Stimulated activated CD4-positive, alpha-beta T cell treated with anti-CD3 and anti-CD28 coated beads, Interleukin-2, amount 100 ng/mL, for 48 hours (primary cell): ENCODE measurements around the gene DNAJB13.
"Not testable (repeated sequence)": the region's sequence is repeated elsewhere in the genome, so short reads cannot be mapped to it uniquely, and the experiment has no call there.

Experiments used
- DNase-seq, 2 donors: peaks; one replicate each; pipeline ENCODE4 v3.0.0-alpha.2; 2020

DNAJB13 gene, protein sequence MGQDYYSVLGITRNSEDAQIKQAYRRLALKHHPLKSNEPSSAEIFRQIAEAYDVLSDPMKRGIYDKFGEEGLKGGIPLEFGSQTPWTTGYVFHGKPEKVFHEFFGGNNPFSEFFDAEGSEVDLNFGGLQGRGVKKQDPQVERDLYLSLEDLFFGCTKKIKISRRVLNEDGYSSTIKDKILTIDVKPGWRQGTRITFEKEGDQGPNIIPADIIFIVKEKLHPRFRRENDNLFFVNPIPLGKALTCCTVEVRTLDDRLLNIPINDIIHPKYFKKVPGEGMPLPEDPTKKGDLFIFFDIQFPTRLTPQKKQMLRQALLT

DNA sequence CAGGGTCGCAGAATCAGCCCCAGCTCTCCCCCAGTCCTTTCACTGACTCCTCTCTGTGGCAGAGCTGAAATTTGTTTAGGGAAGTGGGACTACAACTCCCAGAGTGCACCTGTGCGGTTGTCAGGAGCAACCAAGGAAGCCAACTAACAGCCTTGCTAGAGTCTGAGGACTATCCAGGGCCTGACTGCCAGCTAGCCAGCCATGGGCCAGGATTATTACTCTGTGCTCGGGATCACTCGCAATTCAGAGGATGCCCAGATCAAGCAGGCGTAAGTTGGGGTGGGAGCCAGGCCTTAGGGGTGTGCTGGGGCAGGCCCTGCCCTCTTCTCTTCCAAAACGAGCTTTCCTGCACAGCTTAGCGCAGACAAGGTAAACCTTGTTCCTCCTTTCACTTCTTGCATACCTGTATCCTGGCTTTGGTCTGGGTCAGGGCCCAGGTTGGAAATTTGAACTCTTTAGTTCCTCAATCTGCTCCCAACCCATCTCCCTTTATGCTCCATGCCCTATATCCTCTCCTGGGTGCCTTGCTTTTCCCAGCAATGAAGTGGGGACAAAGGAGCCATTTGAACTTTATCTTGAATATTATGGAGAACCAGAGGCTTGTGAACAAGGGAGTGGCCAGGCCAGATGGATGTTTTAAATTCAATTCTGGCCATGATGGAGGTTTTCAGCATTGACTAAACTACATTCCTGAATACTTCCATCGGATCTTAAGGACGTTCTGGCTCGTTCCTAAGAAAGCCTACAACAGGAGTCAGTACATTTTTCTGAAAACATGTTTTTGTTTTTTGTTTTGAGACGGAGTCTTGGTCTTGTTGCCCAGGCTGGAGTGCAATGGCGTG lies at the start of gene DNAJB13:
Gene DNAJB13 (plus strand): TSS at position 158 of the 842 bp plus-strand sequence. CDS start 44 bp downstream, at position 202.
- no peak for DNase-seq

DNA sequence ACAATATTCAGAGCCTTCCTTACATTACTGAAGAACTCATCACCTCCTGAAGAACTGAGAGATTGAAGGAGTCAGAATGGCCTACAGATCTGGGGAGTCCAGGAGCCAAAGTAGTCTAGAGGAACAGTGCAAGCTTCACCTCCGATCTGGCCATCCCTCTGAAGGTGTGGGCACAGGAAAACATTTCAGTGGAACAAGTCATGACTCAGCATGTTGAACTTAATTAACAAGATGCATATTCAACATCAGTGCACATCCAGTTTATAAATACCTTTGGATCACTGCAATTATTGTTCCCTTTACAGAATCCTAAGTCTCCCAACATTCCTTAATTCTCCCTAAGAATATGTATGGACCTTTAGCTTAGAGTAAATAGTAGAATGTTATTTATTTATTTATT lies 48.5 kb upstream of the DNAJB13 start:
- DNase-seq, result no peak

DNA sequence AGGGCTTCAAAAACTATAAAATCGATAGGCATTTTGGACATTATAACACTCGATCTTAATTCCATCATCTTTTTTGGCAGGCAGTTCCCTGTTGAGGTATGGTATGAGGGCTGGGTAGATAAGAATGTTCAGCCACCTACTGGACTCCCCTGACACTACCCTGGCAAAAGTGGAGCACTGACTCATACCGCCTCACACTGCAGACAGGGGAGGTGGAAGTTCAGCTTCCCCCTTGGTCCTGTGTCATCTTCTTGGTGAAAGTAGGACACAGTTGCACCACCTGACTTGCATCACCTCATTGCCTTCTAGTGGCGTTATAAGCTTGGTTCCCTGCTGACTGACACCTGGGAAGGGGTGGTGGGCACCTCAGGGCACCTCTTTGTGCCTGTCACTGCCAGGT lies 43.6 kb upstream of the DNAJB13 start:
- no peak for DNase-seq

DNA sequence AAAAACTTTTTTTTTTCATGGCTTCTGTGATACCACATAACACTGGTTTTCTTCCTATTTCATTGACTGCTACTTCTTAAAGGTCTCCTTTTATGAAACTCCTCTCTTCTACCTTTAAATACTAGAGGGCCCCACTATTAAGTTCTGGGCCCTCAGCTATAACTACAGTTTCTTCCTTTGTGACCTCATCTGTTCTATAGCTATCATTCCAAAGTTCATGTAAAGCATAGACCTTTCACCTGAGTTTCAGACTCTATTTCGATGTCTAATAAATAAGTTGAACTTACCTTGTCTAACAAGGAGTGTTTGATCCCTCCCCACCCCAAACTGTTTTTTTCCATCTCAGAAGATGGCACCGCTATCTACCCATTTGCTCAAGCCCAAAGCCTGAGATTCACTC lies 38.8 kb upstream of the DNAJB13 start:
- no peak for DNase-seq

DNA sequence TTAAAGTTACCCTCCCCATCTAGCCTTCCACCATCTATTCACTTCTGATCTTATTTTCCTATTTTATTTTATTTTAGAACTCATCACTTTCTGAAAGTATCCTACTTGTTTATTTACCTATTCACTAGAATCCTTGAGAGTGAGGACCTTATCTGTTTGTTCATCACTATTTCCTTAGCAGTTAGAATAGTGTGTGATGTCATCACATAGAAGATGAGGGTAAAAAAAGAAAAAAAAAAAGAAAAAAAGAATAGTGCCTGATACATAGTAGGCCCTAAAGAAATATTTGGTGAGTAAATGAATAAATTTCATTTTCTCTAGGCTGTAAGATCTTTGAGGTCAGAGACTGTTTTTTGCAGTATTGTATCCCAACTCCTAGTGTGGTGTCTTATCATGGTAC lies 37.4 kb upstream of the DNAJB13 start:
- no peak for DNase-seq

DNA sequence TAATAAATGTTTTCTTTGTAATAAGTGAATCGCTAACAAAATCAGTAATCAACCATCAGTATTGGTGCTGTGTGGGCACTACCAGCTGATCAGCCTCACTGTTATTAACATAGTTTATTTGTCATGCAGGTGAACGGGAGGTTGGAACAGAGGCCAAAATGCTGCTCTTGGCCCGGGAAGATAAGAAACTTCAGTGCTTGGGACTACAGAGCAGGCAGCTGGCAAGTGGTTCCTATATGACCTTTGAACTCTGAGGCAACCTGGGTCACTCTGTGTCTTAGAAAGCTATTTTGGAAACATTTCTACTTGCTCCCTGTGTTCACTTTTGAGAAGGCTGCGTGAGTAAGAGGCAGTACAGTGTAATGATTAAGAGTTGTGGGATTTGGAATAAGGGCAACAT lies 36.5 kb upstream of the DNAJB13 start:
- no peak for DNase-seq

DNA sequence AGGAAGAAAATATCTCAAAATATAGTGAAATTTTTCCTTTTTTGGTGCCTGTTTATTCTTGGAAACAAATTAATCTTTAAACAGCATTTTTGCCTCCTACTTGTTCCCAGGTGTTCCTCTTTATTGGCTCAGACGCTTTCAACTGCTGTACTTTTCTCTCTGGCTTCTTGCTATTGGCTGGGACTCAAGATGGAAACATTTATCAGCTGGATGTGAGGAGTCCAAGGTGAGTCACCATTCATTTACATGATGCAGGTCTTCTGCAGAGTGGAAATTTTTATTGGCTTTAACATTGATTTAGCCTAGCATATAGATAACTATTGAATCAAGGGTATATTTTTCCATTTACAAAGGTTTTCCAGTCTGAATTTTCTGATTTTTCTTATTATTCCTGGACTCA lies 34.4 kb upstream of the DNAJB13 start:
- no peak for DNase-seq

DNA sequence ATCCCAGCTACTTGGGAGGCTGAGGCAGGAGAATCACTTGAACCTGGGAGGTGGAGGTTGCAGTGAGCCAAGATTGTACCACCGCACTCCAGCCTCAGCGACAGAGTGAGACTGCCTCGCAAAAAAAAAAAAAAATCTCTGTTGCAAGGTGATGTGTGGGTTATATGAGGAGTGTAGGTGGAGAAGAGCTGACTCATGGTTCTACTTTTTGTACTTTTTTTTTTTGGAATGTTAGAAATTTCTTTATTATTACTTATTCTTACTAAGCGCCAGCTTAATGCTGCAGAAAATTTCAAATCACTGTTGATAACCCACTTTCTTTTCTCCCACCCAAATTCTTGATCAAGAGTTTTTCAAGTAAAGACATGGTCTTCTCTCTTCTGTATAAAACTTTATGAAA lies 29.6 kb upstream of the DNAJB13 start:
- no peak for DNase-seq

DNA sequence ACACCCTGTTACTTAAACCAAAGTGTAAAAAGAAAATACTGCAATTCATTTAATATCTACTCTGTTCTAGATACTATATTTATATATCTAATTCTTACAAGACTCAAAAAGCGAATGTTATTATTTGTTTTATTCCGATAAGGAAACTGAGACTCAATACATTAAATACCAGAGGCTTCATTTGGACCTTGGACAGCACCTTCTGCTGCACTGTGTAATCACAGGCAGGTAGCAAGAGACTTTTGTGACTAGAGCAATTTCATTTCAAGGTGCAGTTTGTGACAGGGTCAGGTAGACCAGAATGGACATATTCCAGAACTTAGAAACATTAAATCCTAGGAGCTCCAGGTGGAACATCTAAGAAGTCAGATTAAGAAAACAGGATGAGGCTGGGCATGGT lies 21.4 kb upstream of the DNAJB13 start:
- no peak for DNase-seq

DNA sequence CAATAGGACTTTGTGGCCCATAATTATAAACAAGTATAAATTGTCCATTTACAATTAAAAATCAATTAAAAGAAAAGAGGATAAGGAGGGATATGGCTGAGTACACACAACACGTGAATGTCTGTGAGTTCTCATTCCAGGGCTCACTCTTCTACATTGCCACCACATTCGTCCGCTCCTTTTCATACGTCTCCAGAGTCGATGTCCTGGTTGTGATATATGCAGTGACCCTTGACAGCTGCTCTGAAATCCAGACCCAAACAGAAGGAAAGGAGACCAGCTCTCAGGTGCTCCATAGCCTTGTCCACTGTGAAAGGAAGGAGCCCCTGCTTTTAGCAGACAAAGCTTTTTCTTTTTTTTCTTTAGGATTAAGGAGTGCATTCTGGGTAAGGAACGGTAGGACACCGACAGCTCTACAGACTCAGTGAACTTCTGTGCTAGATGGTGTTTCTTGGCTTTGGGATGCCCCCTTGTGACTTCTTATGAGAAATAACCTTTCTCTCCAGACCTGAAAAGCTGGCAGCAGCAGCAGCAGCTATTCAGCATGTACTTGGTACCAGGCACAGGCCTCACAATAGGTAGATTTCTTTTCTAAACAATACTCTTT lies 19.7 kb upstream of the DNAJB13 start:
- DNase-seq, result no peak

DNA sequence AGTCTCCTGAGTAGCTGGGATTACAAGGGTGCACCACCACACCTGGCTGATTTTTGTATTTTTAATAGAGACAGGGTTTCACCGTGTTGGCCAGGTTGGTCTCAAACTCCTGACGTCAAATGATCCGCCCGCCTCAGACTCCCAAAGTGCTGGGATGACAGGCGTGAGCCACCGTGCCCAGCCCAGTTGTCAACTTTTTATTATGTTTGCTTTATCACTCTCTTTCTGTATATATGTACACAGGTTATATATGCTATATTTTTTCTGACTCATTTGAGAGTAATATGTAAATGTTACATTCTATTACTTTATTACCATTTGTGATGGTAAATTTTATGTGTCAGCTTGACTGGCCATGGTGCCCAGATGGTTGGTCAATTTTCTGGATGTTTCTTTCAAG lies 18.9 kb upstream of the DNAJB13 start:
- DNase-seq, result no peak

DNA sequence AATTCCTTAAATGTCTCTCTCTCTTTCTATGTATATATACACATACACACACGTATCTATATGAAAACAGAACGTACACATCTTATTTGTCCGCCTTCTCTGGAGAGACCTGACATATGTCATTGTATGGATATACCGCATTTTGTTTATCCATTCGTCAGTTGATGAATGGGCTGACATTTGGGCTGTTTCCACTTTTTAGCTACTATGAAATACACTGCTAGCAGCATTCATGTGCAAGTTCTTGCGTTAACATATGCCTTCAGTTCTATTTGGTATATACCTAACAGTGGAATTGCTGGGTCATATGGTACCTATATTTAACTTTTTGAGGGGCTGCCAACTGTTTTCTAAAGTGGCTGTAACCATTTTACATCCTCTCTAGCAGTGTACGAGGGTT lies 18.0 kb upstream of the DNAJB13 start:
- DNase-seq, result no peak

DNA sequence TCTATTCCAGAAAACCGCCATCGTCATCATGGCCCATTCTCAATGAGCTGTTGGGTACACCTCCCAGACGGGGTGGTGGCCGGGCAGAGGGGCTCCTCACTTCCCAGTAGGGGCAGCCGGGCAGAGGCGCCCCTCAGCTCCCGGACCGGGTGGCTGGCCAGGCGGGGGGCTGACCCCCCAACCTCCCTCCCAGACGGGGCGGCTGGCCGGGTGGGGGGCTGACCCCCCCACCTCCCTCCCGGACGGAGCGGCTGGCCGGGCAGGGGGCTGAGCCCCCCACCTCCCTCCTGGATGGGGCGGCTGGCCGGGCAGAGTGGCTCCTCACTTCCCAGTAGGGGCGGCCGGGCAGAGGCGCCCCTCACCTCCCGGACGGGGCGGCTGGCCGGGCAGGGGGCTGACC lies 14.8 kb upstream of the DNAJB13 start:
- DNase-seq, result not testable (repeated sequence)

DNA sequence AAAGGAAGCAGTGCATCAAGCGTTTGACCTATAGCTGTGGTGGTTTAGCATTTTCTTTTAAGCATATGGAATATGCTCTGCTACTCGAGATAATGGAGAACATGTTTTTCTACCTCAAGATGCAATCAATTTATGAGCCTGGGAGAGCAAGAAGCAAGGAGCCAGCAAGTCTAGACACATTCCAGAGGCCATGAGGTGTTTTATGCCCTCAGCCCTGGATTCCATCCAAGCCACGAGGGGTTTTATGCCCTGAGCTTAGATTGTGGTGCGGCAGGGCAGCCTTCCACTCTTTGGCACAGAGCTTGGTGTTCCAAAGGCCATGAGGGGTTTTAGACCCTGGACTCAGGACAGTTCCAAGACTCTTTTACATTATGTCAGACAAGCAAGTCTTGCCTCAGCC lies 11.7 kb upstream of the DNAJB13 start:
- no peak for DNase-seq

DNA sequence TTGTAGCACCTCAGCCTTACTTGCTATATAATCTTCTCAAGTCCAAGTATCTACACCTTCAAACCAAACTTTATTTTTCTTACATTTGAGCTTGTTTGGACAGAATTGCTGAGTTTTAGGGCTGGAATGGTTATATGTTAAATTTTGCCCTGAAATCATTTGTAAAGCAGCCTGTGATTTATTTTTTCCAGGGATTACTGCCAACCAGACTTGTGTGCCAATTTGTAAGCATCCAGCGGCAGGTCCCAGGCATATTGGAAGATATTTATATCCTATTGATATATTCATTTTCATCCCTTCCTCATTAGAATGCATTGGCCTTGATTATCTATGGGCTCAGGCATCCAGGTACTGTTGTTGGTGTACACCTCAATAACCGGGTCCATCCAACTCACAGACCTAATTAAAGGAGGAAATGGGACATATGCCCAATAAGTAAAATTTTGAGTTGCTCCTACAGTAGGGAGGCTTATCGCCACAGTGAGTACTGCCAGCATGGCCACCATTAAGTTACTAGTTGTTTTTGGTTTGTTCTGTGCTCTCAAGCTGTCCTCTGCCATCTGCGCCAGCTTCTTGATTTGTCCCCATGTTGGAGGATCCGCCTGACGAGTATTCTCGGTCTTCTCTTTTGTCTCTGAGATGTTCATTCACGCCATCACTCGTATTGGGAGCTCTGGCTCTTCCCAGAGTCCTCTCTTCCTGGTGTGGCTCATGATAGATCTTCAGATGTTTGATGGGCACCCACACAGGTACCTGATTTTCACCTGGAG lies 9.8 kb upstream of the DNAJB13 start:
- DNase-seq, result no peak

DNA sequence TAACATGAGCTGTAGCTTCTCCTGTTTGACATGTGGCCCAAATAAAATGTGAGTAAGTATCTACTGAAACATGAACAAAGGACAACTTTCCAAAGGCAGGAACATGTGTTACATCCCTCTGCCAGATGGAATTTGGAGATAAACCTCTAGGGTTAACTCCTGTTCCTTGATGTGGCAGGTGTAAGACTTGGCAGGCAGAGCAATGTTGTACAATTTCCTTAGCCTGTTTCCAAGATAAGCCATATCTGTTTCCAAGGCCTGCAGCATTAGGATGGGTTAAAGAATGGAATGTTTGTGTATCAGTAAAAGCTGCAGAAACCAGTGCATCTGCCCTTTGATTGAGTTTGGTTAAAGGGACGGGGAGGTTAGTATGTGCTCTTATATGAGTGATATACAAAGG lies 8.8 kb upstream of the DNAJB13 start:
- no peak for DNase-seq

DNA sequence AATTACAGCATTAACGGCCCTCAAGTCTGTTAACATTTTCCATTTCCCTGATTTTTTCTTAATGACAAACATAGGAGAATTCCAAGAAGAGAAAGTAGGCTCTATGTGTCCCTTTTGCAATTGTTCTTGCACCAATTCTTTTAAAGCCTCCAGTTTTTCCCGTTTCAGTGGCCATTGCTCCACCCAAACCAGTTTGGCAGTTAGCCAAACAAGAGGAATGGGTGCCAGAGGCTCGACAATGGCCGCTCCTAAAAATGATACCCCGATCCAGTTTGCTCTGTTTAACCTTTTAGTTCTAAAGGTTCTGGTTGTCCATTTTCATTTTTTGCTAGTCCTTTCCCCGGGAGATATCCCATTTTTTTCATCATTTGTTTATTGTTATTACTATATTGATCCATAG lies 6.7 kb upstream of the DNAJB13 start:
- no peak for DNase-seq

DNA sequence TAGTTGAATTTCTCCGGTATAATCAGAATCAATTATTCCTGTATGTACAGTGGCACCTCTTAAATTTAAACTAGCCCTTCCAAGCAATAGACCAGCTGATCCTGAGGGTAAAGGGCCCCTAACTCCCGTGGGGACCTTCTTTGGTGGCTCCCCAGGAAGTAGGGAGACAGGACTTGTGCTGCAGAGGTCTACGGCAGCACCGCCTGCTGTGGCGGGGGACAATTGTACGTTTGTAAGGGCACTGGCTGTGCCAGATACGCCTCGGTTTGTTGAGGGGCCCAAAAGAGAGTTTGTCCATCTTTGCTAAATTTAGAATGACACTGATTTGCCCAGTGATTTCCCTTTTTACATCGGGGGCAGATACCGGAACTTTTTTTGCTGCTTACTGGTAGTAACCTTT lies 5.9 kb upstream of the DNAJB13 start:
- DNase-seq, result no peak

DNA sequence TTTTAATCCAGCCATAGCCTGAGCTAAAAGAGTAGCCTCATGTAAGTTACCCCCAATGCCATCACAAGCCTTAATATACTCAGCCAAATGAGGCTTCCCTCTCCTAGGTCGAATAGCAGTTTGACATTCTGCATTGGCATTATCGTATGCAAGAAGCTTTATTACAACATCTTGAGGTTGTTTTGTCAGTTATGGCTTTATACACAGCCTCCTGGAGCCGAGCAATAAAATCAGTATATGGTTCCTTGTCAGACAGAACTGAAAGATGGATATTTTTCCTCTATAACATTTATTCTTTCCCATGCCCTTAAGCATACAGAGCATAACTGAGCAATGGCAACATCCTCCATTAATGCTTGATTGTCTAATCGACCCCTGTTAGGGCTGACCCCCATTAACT lies 5.4 kb upstream of the DNAJB13 start:
- DNase-seq, result no peak

DNA sequence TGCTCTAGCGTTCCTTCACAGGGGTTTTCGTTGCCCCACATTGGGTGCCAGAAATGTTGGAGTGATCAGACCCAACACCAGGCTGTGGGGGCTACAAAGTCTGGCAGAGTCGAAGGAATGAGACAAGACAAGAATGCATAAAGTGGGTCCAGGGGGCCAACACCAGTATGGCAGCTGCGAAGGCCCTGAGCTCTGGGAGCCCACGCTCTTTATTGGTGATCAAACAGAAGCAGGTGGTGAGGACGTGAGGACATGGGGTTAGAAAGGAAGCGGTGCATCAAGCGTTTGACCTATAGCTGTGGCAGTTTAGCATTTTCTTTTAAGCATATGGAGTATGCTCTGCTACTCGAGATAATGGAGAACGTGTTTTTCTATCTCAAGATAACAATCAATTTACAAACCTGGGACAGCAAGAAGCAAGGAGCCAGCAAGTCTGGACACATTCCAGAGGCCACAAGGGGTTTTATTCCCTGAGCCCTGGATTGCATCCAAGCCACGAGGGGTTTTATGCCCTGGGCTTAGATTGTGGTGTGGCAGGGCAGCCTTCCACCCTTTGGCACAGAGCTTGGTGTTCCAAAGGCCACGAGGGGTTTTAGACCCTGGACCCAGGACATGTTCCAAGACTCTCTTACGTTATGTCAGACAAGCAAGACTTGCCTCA lies 3.9 kb upstream of the DNAJB13 start:
- no peak for DNase-seq

DNA sequence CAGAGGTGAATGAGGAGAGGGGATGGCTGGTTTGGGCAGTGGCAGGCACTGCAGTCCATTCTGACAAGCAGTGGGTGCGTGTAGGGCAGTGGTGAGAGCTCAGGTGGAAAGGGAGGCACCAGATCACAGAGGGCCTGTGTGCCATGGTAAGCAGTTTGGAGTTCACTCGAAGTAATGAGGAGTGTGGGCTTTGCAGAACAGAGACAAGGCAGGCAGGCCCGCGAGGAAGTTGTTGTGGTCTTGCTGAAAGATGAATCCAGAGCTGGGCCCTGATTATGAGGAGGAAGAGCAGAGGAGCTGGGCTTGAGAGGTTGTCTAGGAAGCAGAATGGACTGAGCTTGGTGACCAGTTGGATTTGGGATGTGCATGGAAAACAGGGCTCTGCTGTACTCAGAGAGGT lies 1.6 kb upstream of the DNAJB13 start:
- DNase-seq, result no peak

DNA sequence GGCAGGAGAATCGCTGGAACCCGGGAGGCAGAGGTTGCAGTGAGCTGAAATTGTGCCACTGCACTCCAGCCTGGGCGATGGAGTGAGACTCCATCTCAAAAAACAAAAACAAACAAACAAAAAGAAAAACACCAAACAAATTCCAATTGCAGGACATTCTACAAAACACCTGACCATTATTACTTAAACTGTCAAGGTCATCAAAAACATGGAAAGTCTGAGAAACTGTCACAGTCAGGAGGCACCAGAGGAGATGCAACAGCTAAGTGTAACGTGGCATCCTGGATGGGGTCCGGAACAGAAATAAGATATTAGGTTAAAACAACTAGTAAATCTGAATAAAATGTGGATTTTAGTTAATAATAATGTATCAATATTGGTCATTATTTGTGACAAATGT lies 914 bp upstream of the DNAJB13 start:
- DNase-seq, result no peak

DNA sequence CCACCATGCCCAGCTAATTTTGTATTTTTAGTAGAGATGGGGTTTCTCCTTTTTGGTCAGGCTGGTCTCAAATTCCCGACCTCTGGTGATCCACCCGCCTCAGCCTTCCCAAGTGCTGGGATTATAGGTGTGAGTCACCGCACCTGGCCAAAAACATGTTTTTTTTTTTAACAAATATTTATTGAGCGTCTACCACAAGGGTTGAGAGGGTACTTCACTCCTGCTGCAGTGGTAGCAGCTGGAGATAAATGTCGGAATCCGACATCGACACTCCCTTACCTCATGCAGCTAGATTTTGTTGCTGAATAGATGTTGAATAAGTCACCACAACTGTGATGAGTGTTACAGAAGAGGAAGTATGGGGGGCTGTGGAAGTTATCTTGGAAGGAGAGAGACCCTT lies 971 bp downstream of the DNAJB13 start:
- no peak for DNase-seq
